SK-N-SH (cell line): Measurements from ENCODE around the gene CNFN.

Experiments
- ELF1 ChIP-seq: IDR thresholded peaks from 2 replicates; pipeline ENCODE4 v1.4.0; 2012
- FOXM1 ChIP-seq: IDR thresholded peaks from 2 replicates; pipeline ENCODE4 v1.4.0; 2012; ENCODE audit warnings: low read depth, mild to moderate bottlenecking
- MXI1 ChIP-seq: IDR thresholded peaks from 2 replicates; pipeline ENCODE4 v1.6.1; 2012; ENCODE audit warnings: mild to moderate bottlenecking, low read depth, low read length, improper control_type of control experiment
- NFIC ChIP-seq: IDR thresholded peaks from 2 replicates; pipeline ENCODE4 v1.4.0; 2012; ENCODE audit warnings: borderline replicate concordance
- POLR2AphosphoS5 ChIP-seq: IDR thresholded peaks from 2 replicates; pipeline ENCODE4 v1.6.1; 2012; ENCODE audit warnings: low read depth, low read length
- RFX5 ChIP-seq: IDR thresholded peaks from 2 replicates; pipeline ENCODE4 v1.6.1; 2012; ENCODE audit warnings: mild to moderate bottlenecking, improper control_type of control experiment, low read length
- TF ChIP-seq, protein P1 (sequence below): fragments of 200-600 bp; sonication (generic); IDR thresholded peaks from 2 replicates; pipeline ENCODE4 v1.6.1; 2017; ENCODE audit warnings: antibody characterized with exemption, mild to moderate bottlenecking, moderate library complexity
- TF ChIP-seq, protein P2 (sequence below): IDR thresholded peaks from 2 replicates; pipeline ENCODE4; 2012
- TF ChIP-seq, protein P3 (sequence below): fragments of 150-350 bp; IDR thresholded peaks from 2 replicates; pipeline ENCODE4 v1.6.1; 2017; ENCODE audit warnings: antibody characterized with exemption, low read length, low read depth, borderline replicate concordance

DNA sequence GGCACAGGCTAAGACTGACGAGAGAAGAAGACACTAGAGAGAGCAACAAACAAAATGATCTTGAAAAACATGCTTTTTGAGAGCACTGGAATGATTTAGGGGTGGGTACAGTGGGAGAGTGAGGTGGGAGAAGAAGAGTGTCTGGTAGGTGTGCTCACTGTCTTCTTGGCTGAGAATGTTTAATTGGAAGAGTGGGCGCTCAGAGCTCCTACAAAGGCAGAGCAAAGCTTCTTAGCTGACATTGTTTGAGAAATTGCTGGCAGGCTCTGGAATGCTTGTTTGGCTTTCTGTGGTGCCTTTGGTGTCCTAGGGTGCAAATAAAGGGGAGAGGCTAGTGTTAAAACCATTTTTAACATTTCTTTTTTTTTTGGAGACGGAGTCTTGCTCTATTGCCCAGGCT, 38.6 kb upstream of the CNFN start:
- TF ChIP-seq POLR2AphosphoS5 (no peak), NFIC (no peak), FOXM1 (no peak), MXI1 (no peak), RFX5 (no peak), ELF1 (no peak)
- TF ChIP-seq, protein P1, sequence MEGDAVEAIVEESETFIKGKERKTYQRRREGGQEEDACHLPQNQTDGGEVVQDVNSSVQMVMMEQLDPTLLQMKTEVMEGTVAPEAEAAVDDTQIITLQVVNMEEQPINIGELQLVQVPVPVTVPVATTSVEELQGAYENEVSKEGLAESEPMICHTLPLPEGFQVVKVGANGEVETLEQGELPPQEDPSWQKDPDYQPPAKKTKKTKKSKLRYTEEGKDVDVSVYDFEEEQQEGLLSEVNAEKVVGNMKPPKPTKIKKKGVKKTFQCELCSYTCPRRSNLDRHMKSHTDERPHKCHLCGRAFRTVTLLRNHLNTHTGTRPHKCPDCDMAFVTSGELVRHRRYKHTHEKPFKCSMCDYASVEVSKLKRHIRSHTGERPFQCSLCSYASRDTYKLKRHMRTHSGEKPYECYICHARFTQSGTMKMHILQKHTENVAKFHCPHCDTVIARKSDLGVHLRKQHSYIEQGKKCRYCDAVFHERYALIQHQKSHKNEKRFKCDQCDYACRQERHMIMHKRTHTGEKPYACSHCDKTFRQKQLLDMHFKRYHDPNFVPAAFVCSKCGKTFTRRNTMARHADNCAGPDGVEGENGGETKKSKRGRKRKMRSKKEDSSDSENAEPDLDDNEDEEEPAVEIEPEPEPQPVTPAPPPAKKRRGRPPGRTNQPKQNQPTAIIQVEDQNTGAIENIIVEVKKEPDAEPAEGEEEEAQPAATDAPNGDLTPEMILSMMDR = no peak
- TF ChIP-seq, protein P2, sequence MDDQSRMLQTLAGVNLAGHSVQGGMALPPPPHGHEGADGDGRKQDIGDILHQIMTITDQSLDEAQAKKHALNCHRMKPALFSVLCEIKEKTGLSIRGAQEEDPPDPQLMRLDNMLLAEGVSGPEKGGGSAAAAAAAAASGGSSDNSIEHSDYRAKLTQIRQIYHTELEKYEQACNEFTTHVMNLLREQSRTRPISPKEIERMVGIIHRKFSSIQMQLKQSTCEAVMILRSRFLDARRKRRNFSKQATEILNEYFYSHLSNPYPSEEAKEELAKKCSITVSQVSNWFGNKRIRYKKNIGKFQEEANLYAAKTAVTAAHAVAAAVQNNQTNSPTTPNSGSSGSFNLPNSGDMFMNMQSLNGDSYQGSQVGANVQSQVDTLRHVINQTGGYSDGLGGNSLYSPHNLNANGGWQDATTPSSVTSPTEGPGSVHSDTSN = no peak
- TF ChIP-seq, protein P3, sequence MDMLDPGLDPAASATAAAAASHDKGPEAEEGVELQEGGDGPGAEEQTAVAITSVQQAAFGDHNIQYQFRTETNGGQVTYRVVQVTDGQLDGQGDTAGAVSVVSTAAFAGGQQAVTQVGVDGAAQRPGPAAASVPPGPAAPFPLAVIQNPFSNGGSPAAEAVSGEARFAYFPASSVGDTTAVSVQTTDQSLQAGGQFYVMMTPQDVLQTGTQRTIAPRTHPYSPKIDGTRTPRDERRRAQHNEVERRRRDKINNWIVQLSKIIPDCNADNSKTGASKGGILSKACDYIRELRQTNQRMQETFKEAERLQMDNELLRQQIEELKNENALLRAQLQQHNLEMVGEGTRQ = no peak
